ENCODE results near the gene SDCBP2. TPM values are rescaled to one million over a fixed set of nuclear protein-coding genes. Genes with fewer than 3 reads are reported as not detected.
A peak's percentile ranks its signal among the peaks of the same experiment; 100 is the strongest.

The SDCBP2 gene
- total RNA-seq, 1 donor from 2014 or later = 2.9 TPM

GRCh38 chr20:1264727-1265126 lies 64.2 kb downstream of the SDCBP2 start:
- H3K36me3 Mint-ChIP-seq = no peaks in the 10 kb centered on the region
- H3K4me1 Mint-ChIP-seq = peaks cover 7% of the 10 kb centered on the region
- H3K27ac Mint-ChIP-seq = no peak overlapping the region
- peak overlapping the region; percentile 71 for H3K4me3 Mint-ChIP-seq
- no peak for DNase-seq (ENCODE audit: low spot score in 2 of 2, unreplicated experiment in 2 of 2)
- peaks cover 2% of the 10 kb centered on the region for H3K27me3 Mint-ChIP-seq (ENCODE audit: low read depth)
- no peak for TF ChIP-seq CTCF (IDR thresholded peaks at IDR 0.05; ENCODE audit: unreplicated experiment)
- H3K9me3 Mint-ChIP-seq = peaks cover 4% of the 10 kb centered on the region

- Mint-ChIP-seq H3K36me3 (no peaks in the 10 kb centered on the region), H3K4me1 (peaks cover 7% of the 10 kb centered on the region), H3K9me3 (peaks cover 4% of the 10 kb centered on the region), H3K27ac (no peak overlapping the region), H3K27me3 (ENCODE audit: low read depth) (peaks cover 2% of the 10 kb centered on the region), H3K4me3 (no peak overlapping the region)
- no peak for TF ChIP-seq CTCF (IDR thresholded peaks at IDR 0.05; ENCODE audit: unreplicated experiment)
- no peak for DNase-seq (ENCODE audit: low spot score in 2 of 2, unreplicated experiment in 2 of 2)
Measured at GRCh38 chr20:1263853-1264252, 65.1 kb downstream of the SDCBP2 start.

Other genes with a start within 250 kb of the SDCBP2 start
- 81.6 to 90.3 TPM (median 86.0 TPM) in 3 replicates for gene PSMF1, start 210.5 kb downstream of the SDCBP2 start, total RNA-seq
- gene TMEM74B, start 144.2 kb downstream of the SDCBP2 start, total RNA-seq = 0.85 to 1.1 TPM (median 0.95 TPM) in 3 replicates
- 0.22 to 0.27 TPM in 2 of 3 replicates, not detected in the other for gene C20orf202, start 125.7 kb downstream of the SDCBP2 start, total RNA-seq
- not detected in 3 replicates for gene RAD21L1, start 103.1 kb downstream of the SDCBP2 start, total RNA-seq
- 3.0 to 3.4 TPM (median 3.3 TPM) in 3 replicates for gene SNPH, start 62.8 kb downstream of the SDCBP2 start, total RNA-seq
- 130 to 135 TPM (median 132 TPM) in 3 replicates for gene FKBP1A, start 63.9 kb upstream of the SDCBP2 start, total RNA-seq
- gene NSFL1C, start 137.7 kb upstream of the SDCBP2 start, total RNA-seq = 73.7 to 76.7 TPM (median 74.8 TPM) in 3 replicates
- not detected in 3 replicates for gene SIRPB2, start 162.3 kb upstream of the SDCBP2 start, total RNA-seq
- not detected in 3 replicates for gene SIRPD, start 228.6 kb upstream of the SDCBP2 start, total RNA-seq